ENCODE results near the gene NHERF2. TPM values are rescaled to one million over a fixed set of nuclear protein-coding genes. Genes with fewer than 3 reads are reported as not detected.
A peak's percentile ranks its signal among the peaks of the same experiment; 100 is the strongest.

The NHERF2 gene
- total RNA-seq, result 343 TPM
- long read RNA-seq, transcript SLC9A3R2-202 (7 exons, 1,564 nt), result minor isoform, 46 of 493 reads
- long read RNA-seq, transcript SLC9A3R2-208 (6 exons, 1,199 nt), result minor isoform, 50 of 493 reads
- long read RNA-seq, transcript SLC9A3R2-201 (7 exons, 2,194 nt), result major isoform, 245 of 493 reads
- long read RNA-seq, transcript SLC9A3R2-205 (5 exons, 1,087 nt), result minor isoform, 27 of 493 reads
- long read RNA-seq, partial matches to known transcripts, result 48 of 493 reads
- long read RNA-seq, other reads (novel, unspliced or antisense), result 54 of 493 reads

- TF ChIP-seq CTCF (IDR thresholded peaks at IDR 0.05), result no peak
- Histone ChIP-seq H3K27me3 (ENCODE audit: low read depth) (peaks cover 11% of the 10 kb centered on the region), H3K9me3 (no peaks in the 10 kb centered on the region), H3K27ac (peak within 1 kb of the TSS; percentile 92), H3K4me3 (peak within 1 kb of the TSS; percentile 84), H3K4me1 (peaks cover 74% of the 10 kb centered on the region), H3K36me3 (peaks cover 16% of the 10 kb centered on the region)
- DNase-seq, result no peak
- ATAC-seq, result peak; percentile 2 to 30
- intact Hi-C loops (cut with DNase I), result loop anchor here (10.0 kb wide), 1 partner anchor 118 kb away; the partner anchor contains the start of gene RAB26
Observed at GRCh38 chr16:2026461-2027023, at the start of gene NHERF2. Gene NHERF2, plus strand, starts transcription at chr16:2026902. Its CDS starts 104 bp downstream, at chr16:2027006.

GRCh38 chr16:1976951-1977874, 49.5 kb upstream of the NHERF2 start:
- peak; percentile 41 for DNase-seq
- Histone ChIP-seq H3K27me3 (ENCODE audit: low read depth) (peaks cover 33% of the 10 kb centered on the region), H3K4me1 (peaks cover 28% of the 10 kb centered on the region), H3K9me3 (no peaks in the 10 kb centered on the region), H3K36me3 (peaks cover 45% of the 10 kb centered on the region), H3K27ac (no peak overlapping the region), H3K4me3 (no peak overlapping the region)
- no peak for TF ChIP-seq CTCF (IDR thresholded peaks at IDR 0.05)
- ATAC-seq, result no peak
- intact Hi-C loops (cut with DNase I), result no loop called here

- peaks cover 45% of the 10 kb centered on the region for H3K36me3 ChIP-seq
- H3K9me3 ChIP-seq, result no peaks in the 10 kb centered on the region
- intact Hi-C loops (cut with DNase I), result no loop called here
- H3K4me3 ChIP-seq, result no peak overlapping the region
- H3K27ac ChIP-seq, result no peak overlapping the region
- H3K27me3 ChIP-seq (ENCODE audit: low read depth), result peaks cover 33% of the 10 kb centered on the region
- peaks cover 23% of the 10 kb centered on the region for H3K4me1 ChIP-seq
- TF ChIP-seq CTCF (IDR thresholded peaks at IDR 0.05), result no peak
- ATAC-seq, result no peak
- peak; percentile 47 for DNase-seq
Observed at GRCh38 chr16:1977875-1978268, 48.8 kb upstream of the NHERF2 start.

DNA sequence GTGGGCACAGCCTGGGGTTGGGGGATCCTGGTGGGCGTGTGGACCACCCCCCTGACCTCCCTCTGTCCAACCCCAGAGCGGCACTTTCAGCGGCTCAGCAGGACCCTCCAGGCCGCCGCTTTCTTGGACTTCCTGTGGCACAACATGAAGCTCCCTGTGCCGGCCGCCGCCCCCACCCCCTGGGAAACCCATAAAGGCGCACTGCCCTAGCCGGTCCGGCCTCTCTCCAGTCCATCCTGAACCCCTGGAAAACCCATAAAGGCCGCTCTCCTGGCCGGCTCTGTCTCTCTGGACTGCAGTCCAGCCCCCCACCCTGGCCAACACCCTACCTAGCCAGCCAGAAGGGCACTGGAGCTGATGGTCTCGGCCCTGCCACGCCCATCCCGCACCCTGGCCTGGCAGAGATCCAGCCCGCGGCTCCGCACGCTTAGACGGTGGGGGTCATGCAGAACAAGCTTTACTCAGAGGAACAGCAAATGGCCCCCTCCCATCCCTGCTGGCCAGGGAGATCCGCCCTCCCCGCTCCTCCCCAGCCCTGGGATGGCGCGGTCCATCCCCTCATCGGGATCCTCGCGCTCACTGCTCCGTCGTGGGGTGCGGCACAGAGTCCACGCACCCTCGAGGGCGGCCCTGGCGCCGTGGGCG, 48.1 kb upstream of the NHERF2 start:
- Histone ChIP-seq H3K27me3 (ENCODE audit: low read depth) (peaks cover 33% of the 10 kb centered on the region), H3K4me1 (peaks cover 22% of the 10 kb centered on the region), H3K9me3 (no peaks in the 10 kb centered on the region), H3K27ac (peak overlapping the region; percentile 81), H3K4me3 (peak overlapping the region; percentile 42), H3K36me3 (peaks cover 45% of the 10 kb centered on the region)
- ATAC-seq (no peak), DNase-seq (no peak)
- intact Hi-C loops (cut with DNase I), result no loop called here
- no peak for TF ChIP-seq CTCF (IDR thresholded peaks at IDR 0.05)

Data from lower lobe of right lung (tissue), 2 donors.